Liver (tissue), 3 donors: ENCODE measurements around the gene WNK2.

Source experiments
- EGR1 ChIP-seq, 2 donors: IDR thresholded peaks; 2 replicates each; pipeline ENCODE4 v1.6.1; 2016 to 2018; ENCODE audit warnings: antibody characterized with exemption in 2 of 2, low read depth in 2 of 2
- HNF4A ChIP-seq, 2 donors: conservative IDR thresholded peaks; 2 replicates each; pipeline ENCODE4 v1.6.1; 2016; ENCODE audit warnings: antibody characterized with exemption in 2 of 2, mild to moderate bottlenecking in 2 of 2
- JUND ChIP-seq, 2 donors: IDR thresholded peaks; 2 replicates each; pipeline ENCODE4 v1.6.1; 2016; ENCODE audit warnings: antibody characterized with exemption in 2 of 2
- RAD21 ChIP-seq, 2 donors: IDR thresholded peaks; 2 replicates each; pipeline ENCODE4 v1.6.1; 2016; ENCODE audit warnings: antibody characterized with exemption in 2 of 2, mild to moderate bottlenecking in 2 of 2
- REST ChIP-seq: IDR thresholded peaks from 2 replicates; pipeline ENCODE4 v1.6.1; 2016; ENCODE audit warnings: antibody characterized with exemption, mild to moderate bottlenecking
- RXRA ChIP-seq, 2 donors: IDR thresholded peaks; 2 replicates each; pipeline ENCODE4 v1.6.1; 2017 to 2018; ENCODE audit warnings: antibody characterized with exemption in 2 of 2, mild to moderate bottlenecking in 1 of 2
- SP1 ChIP-seq: IDR thresholded peaks from 2 replicates; pipeline ENCODE4 v1.6.1; 2018; ENCODE audit warnings: antibody characterized with exemption, mild to moderate bottlenecking
- TAF1 ChIP-seq: conservative IDR thresholded peaks from 2 replicates; pipeline ENCODE4 v1.6.1; 2016; ENCODE audit warnings: antibody characterized with exemption, mild to moderate bottlenecking
- ZBTB33 ChIP-seq: IDR thresholded peaks from 2 replicates; pipeline ENCODE4 v1.6.1; 2016; ENCODE audit warnings: antibody characterized with exemption
- TF ChIP-seq, protein P1 (sequence below): fragments of 150-350 bp; IDR thresholded peaks from 2 replicates; pipeline ENCODE4 v1.5.1; 2017; ENCODE audit warnings: improper control_type of control experiment, low read depth, low read length; ENCODE audit not compliant: missing input control
- TF ChIP-seq, protein P2 (sequence below): IDR thresholded peaks from 2 replicates; pipeline ENCODE4 v1.6.1; 2016; ENCODE audit warnings: antibody characterized with exemption
- donor health status: healthy.
- donor health status: healthy.

GRCh38 chr9:93301291-93301811, 117.4 kb downstream of the WNK2 start:
- TF ChIP-seq, protein P1, sequence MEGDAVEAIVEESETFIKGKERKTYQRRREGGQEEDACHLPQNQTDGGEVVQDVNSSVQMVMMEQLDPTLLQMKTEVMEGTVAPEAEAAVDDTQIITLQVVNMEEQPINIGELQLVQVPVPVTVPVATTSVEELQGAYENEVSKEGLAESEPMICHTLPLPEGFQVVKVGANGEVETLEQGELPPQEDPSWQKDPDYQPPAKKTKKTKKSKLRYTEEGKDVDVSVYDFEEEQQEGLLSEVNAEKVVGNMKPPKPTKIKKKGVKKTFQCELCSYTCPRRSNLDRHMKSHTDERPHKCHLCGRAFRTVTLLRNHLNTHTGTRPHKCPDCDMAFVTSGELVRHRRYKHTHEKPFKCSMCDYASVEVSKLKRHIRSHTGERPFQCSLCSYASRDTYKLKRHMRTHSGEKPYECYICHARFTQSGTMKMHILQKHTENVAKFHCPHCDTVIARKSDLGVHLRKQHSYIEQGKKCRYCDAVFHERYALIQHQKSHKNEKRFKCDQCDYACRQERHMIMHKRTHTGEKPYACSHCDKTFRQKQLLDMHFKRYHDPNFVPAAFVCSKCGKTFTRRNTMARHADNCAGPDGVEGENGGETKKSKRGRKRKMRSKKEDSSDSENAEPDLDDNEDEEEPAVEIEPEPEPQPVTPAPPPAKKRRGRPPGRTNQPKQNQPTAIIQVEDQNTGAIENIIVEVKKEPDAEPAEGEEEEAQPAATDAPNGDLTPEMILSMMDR: no peak
- TF ChIP-seq SP1 (no peak), RXRA (IDR thresholded peaks at IDR 0.05) (no peak), REST (no peak), ZBTB33 (no peak), JUND (IDR thresholded peaks at IDR 0.05) (no peak), TAF1 (no peak), HNF4A (conservative IDR thresholded peaks at IDR 0.05) (no peak), RAD21 (IDR thresholded peaks at IDR 0.05) (no peak), EGR1 (IDR thresholded peaks at IDR 0.05; ENCODE audit: low read depth in 2 of 2) (no peak)
- TF ChIP-seq, protein P2, sequence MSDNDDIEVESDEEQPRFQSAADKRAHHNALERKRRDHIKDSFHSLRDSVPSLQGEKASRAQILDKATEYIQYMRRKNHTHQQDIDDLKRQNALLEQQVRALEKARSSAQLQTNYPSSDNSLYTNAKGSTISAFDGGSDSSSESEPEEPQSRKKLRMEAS: no peak
